H1 (cell line): ENCODE results near the gene HSDL2. TPM values are rescaled to one million over a fixed set of nuclear protein-coding genes. Genes with fewer than 3 reads are reported as not detected.
A peak's percentile ranks its signal among the peaks of the same experiment; 100 is the strongest.

Experiments
- CHD7 ChIP-seq: fragments of 300-600 bp; sonication (generic); IDR thresholded peaks from 2 replicates; pipeline ENCODE4 v1.7.1; 2012; ENCODE audit warnings: low read length, moderate library complexity, mild to moderate bottlenecking, inconsistent platforms; ENCODE audit not compliant: insufficient replicate concordance
- CTCF ChIP-seq, 3 experiments: IDR thresholded peaks; 1 replicate in 2 of 3; 2 replicates in 1 of 3; pipeline versions ENCODE4 v1.5.1 to v1.6.1; 2011; ENCODE audit warnings: low read length in 3 of 3, mild to moderate bottlenecking in 3 of 3, inconsistent platforms in 2 of 3, low read depth in 1 of 3, moderate library complexity in 1 of 3; ENCODE audit not compliant: insufficient read depth in 1 of 3; ENCODE audit errors: control extremely low read depth in 1 of 3
- NRF1 ChIP-seq: IDR thresholded peaks from 2 replicates; pipeline ENCODE4 v1.6.1; 2011; ENCODE audit warnings: mild to moderate bottlenecking, low read depth, low read length, improper control_type of control experiment
- POLR2AphosphoS5 ChIP-seq: IDR thresholded peaks from 2 replicates; pipeline ENCODE4 v1.6.1; 2011; ENCODE audit warnings: low read depth, low read length
- RAD21 ChIP-seq, 2 experiments: IDR thresholded peaks in 1 of 2; conservative IDR thresholded peaks in 1 of 2; 2 replicates each; pipeline ENCODE4 v1.6.1; 2011; ENCODE audit warnings: low read depth in 2 of 2, low read length in 2 of 2, improper control_type of control experiment in 1 of 2, inconsistent platforms in 1 of 2, mild to moderate bottlenecking in 1 of 2, moderate library complexity in 1 of 2
- TAF1 ChIP-seq: IDR thresholded peaks from 2 replicates; pipeline ENCODE4 v1.6.1; 2011; ENCODE audit warnings: mild to moderate bottlenecking, low read depth, low read length
- polyA plus RNA-seq, 7 experiments: library from polyadenylated mRNA; depleted of rRNA in 3 of 7; stranded (reverse) in 5 of 7; unstranded in 2 of 7; fragments of >200 nt in 5 of 7; fragments of 200-250 nt in 2 of 7; gene quantifications; 1 replicate in 5 of 7; 2 replicates in 1 of 7; 4 replicates in 1 of 7; pipeline versions ENCODE4 v1.2.1 to v1.2.3, GENCODE V29; 2011 to 2013; ENCODE audit warnings: missing spikeins in 2 of 7, mixed read lengths in 2 of 7
- total RNA-seq: library from RNA; stranded (reverse); fragmentation: NEBNext Ultra II Directional; extraction: Animal tissue kit (Norgen Biotek cat#: 25700); gene quantifications from 2 replicates; pipeline ENCODE4 v1.2.1, GENCODE V29; 2021

HSDL2 gene
- total and polyA plus RNA-seq, 2 of the 8 experiments (the other 6 are each of a cell fraction or from before 2014, with no cell fraction given): 6.6 to 15.4 TPM

- TF ChIP-seq CHD7 (no peak), RAD21 (IDR thresholded peaks at IDR 0.05 in 1 of 2, conservative IDR thresholded peaks at IDR 0.05 in 1 of 2; ENCODE audit: low read depth in 2 of 2, low read length in 2 of 2) (peak; percentile 55 to 61), CTCF (IDR thresholded peaks at IDR 0.05; ENCODE audit: control extremely low read depth in 1 of 3, insufficient read depth in 1 of 3, low read depth in 1 of 3, low read length in 3 of 3) (peak in 1 of 3 experiments; percentile 34; a peak in 1 of 4 replicates), POLR2AphosphoS5 (no peak), TAF1 (no peak), NRF1 (no peak)
These were observed 18.3 kb upstream of the HSDL2 start (continued) for GRCh38 chr9:112361601-112362000.
